Neural progenitor cell (in vitro differentiated cells): ENCODE data around the gene OR13C9. TPM values are rescaled to one million over a fixed set of nuclear protein-coding genes. Genes with fewer than 3 reads are reported as not detected.
A peak's percentile ranks its signal among the peaks of the same experiment; 100 is the strongest.
"Not testable (repeated sequence)": the region's sequence is repeated elsewhere in the genome, so short reads cannot be mapped to it uniquely, and the experiment has no call there.

Source experiments
- DNase-seq: peaks from one replicate; pipeline ENCODE4 v3.0.0-alpha.2; 2016; ENCODE audit warnings: low spot score
- H2AFZ ChIP-seq: fragments of 200-600 bp; sonication (generic); replicated peaks from 2 replicates; pipeline ENCODE4 v1.6.1; 2016; ENCODE audit warnings: antibody characterized with exemption
- H3F3A ChIP-seq: fragments of 200-600 bp; sonication (generic); 2 replicates; pipeline ENCODE4 v1.6.1; 2016; ENCODE audit warnings: antibody characterized with exemption, low read depth
- H3K27ac ChIP-seq: fragments of 200-600 bp; sonication (generic); 2 replicates; pipeline ENCODE4 v1.5.1; 2016; ENCODE audit warnings: mild to moderate bottlenecking
- H3K27me3 ChIP-seq: fragments of 200-600 bp; sonication (generic); 2 replicates; pipeline ENCODE4 v1.6.1; 2016; ENCODE audit warnings: mild to moderate bottlenecking, moderate library complexity
- H3K36me3 ChIP-seq: fragments of 200-600 bp; sonication (generic); 2 replicates; pipeline ENCODE4 v1.5.1; 2016
- H3K4me1 ChIP-seq: fragments of 200-600 bp; sonication (generic); 2 replicates; pipeline ENCODE4 v1.6.1; 2016; ENCODE audit warnings: mixed run types
- H3K4me2 ChIP-seq: fragments of 200-600 bp; sonication (generic); 2 replicates; pipeline ENCODE4 v1.6.1; 2016
- H3K4me3 ChIP-seq: fragments of 200-600 bp; sonication (generic); 2 replicates; pipeline ENCODE4 v1.5.1; 2016
- H3K79me2 ChIP-seq: fragments of 200-600 bp; sonication (generic); 2 replicates; pipeline ENCODE4 v1.6.1; 2016; ENCODE audit warnings: low read depth
- H3K9ac ChIP-seq: fragments of 200-600 bp; sonication (generic); 2 replicates; pipeline ENCODE4 v1.6.1; 2016
- H3K9me3 ChIP-seq: fragments of 200-600 bp; sonication (generic); 2 replicates; pipeline ENCODE4 v1.5.1; 2016; ENCODE audit warnings: low read depth
- H4K20me1 ChIP-seq: fragments of 200-600 bp; sonication (generic); 2 replicates; pipeline ENCODE4 v1.6.1; 2016; ENCODE audit warnings: low read depth
- H3K27ac Mint-ChIP-seq: 3 replicates; pipeline ENCODE4 v1.8.0; 2021; ENCODE audit warnings: mixed read lengths
- H3K27me3 Mint-ChIP-seq: 2 replicates; pipeline ENCODE4 v1.8.0; 2022; ENCODE audit warnings: low read depth, mild to moderate bottlenecking, inconsistent platforms, moderate library complexity, mixed read lengths; ENCODE audit not compliant: insufficient read depth
- H3K36me3 Mint-ChIP-seq: 3 replicates; pipeline ENCODE4 v1.8.0; 2021; ENCODE audit warnings: mixed read lengths
- H3K4me1 Mint-ChIP-seq: 3 replicates; pipeline ENCODE4 v1.8.0; 2021; ENCODE audit warnings: mixed read lengths
- H3K4me3 Mint-ChIP-seq: 3 replicates; pipeline ENCODE4 v1.8.0; 2021; ENCODE audit warnings: mild to moderate bottlenecking, moderate library complexity, mixed read lengths
- H3K9me3 Mint-ChIP-seq: 3 replicates; pipeline ENCODE4 v1.8.0; 2020; ENCODE audit warnings: mixed read lengths
- EZH2 ChIP-seq: fragments of 200-600 bp; sonication (generic); IDR thresholded peaks from 2 replicates; pipeline ENCODE4 v1.6.1; 2017; ENCODE audit warnings: antibody characterized with exemption, mild to moderate bottlenecking, moderate library complexity
- EZH2phosphoT487 ChIP-seq: fragments of 200-600 bp; sonication (generic); IDR thresholded peaks from 2 replicates; pipeline ENCODE4 v1.6.1; 2017; ENCODE audit warnings: antibody characterized with exemption
- total RNA-seq: library from RNA; depleted of rRNA; stranded (reverse); fragments of >200 nt; gene quantifications from 2 replicates; pipeline ENCODE4 v1.2.3, GENCODE V29; 2015; ENCODE audit warnings: low replicate concordance
- TF ChIP-seq, protein P1 (sequence below): fragments of 200-600 bp; sonication (generic); IDR thresholded peaks from 2 replicates; pipeline ENCODE4 v1.5.1; 2017; ENCODE audit warnings: antibody characterized with exemption, mild to moderate bottlenecking

Gene OR13C9
- total RNA-seq, 1 donor from 2014 or later = not detected

DNA sequence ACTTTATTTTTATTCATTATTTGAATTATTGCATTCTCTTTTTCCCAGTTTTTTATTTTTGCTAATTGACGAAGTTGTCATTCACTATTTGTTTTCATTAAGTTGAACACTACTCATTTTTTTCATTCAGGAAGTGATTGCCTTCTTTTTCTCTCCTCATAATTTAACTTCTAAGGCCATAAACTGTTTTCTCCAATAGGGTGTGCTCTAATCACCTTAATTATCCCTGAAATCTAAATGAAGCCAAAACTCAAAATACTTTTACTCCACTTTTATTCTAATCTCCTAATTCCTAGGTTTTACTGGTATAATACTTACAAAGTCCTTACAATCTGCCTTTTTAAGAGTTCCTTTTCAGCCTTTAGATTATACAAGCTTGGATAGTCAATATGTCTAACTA, 9.7 kb downstream of the OR13C9 start:
- H4K20me1 ChIP-seq = no peaks in the 10 kb centered on the region
- H3K9me3 ChIP-seq = no peaks in the 10 kb centered on the region
- Mint-ChIP-seq H3K27ac (no peak overlapping the region), H3K4me3 (no peak overlapping the region), H3K36me3 (no peaks in the 10 kb centered on the region), H3K9me3 (no peaks in the 10 kb centered on the region), H3K27me3 (no peaks in the 10 kb centered on the region), H3K4me1 (peaks cover 5% of the 10 kb centered on the region)
- no peaks in the 10 kb centered on the region for H3F3A ChIP-seq
- H3K36me3 ChIP-seq = no peaks in the 10 kb centered on the region
- no peak overlapping the region for H3K4me2 ChIP-seq
- no peak overlapping the region for H3K27ac ChIP-seq
- no peak for TF ChIP-seq EZH2phosphoT487
- TF ChIP-seq, protein P1, sequence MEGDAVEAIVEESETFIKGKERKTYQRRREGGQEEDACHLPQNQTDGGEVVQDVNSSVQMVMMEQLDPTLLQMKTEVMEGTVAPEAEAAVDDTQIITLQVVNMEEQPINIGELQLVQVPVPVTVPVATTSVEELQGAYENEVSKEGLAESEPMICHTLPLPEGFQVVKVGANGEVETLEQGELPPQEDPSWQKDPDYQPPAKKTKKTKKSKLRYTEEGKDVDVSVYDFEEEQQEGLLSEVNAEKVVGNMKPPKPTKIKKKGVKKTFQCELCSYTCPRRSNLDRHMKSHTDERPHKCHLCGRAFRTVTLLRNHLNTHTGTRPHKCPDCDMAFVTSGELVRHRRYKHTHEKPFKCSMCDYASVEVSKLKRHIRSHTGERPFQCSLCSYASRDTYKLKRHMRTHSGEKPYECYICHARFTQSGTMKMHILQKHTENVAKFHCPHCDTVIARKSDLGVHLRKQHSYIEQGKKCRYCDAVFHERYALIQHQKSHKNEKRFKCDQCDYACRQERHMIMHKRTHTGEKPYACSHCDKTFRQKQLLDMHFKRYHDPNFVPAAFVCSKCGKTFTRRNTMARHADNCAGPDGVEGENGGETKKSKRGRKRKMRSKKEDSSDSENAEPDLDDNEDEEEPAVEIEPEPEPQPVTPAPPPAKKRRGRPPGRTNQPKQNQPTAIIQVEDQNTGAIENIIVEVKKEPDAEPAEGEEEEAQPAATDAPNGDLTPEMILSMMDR = peak; percentile 47
- DNase-seq = no peak
- no peak overlapping the region for H2AFZ ChIP-seq
- H3K9ac ChIP-seq = no peak overlapping the region
- no peak overlapping the region for H3K4me3 ChIP-seq
- H3K79me2 ChIP-seq = no peaks in the 10 kb centered on the region
- no peaks in the 10 kb centered on the region for H3K27me3 ChIP-seq
- H3K4me1 ChIP-seq = peaks cover 19% of the 10 kb centered on the region

DNA sequence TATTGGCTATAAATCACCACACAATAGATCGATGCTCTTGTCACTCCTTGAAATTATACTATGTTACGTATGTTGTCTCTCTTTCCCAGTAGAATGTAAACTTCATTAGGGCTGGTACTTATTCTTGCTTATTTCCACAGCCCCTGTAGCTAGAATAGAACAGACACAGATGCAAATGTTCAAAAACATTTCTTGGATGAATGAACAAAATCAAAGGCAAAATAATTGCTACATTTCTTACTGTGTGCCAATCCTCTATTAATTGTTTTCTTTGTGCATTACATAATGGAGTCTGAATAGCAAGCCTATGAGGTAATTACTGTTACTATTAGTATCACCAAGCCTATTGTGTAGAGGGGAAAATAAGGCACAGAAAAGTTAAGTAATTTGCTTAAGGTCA, 11.9 kb downstream of the OR13C9 start:
- Histone ChIP-seq H3K36me3 (no peaks in the 10 kb centered on the region), H3K9ac (no peak overlapping the region), H3F3A (no peaks in the 10 kb centered on the region), H3K9me3 (no peaks in the 10 kb centered on the region), H4K20me1 (no peaks in the 10 kb centered on the region), H3K79me2 (no peaks in the 10 kb centered on the region), H3K4me1 (peaks cover 19% of the 10 kb centered on the region), H3K4me2 (peak overlapping the region; percentile 43), H3K4me3 (no peak overlapping the region), H3K27me3 (no peaks in the 10 kb centered on the region), H2AFZ (no peak overlapping the region), H3K27ac (no peak overlapping the region)
- no peak overlapping the region for H3K4me3 Mint-ChIP-seq
- no peaks in the 10 kb centered on the region for H3K9me3 Mint-ChIP-seq
- TF ChIP-seq EZH2phosphoT487 = no peak
- TF ChIP-seq, protein P1 = no peak
- TF ChIP-seq EZH2 = no peak
- DNase-seq = peak; percentile 26
- H3K27me3 Mint-ChIP-seq = no peaks in the 10 kb centered on the region
- H3K27ac Mint-ChIP-seq = no peak overlapping the region
- no peaks in the 10 kb centered on the region for H3K36me3 Mint-ChIP-seq
- peaks cover 5% of the 10 kb centered on the region for H3K4me1 Mint-ChIP-seq

DNA sequence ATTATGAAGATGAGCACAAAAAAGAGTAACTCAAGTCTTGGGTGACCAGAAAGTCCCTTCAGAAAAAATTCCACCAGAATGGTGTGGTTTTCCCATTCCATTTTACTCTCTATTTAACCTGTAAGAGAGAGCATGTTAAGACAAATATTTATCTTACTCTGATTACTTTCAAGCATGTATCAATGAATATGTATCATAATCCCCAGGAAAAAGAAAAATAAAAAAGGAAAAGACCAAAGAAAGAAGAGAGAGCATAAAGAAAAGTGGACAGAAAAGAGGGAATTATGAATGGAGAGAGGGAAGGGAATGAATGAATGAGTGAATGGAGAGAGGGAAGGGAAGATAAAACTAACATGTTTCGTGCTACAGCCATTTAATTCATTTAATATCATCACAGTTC, 12.5 kb downstream of the OR13C9 start, which contains the start of gene OR13C2:
OR13C2 (minus strand) TSS at position 101 of the 400 bp plus-strand sequence; CDS start at position 101, 0 bp downstream.
- not testable (repeated sequence) for H3K79me2 ChIP-seq, H3K27me3 Mint-ChIP-seq, H3K27ac Mint-ChIP-seq, H3K4me3 Mint-ChIP-seq, H3K27me3 ChIP-seq, DNase-seq, H3K36me3 ChIP-seq, H4K20me1 ChIP-seq, H2AFZ ChIP-seq, H3K4me3 ChIP-seq, H3K9ac ChIP-seq, H3F3A ChIP-seq, H3K36me3 Mint-ChIP-seq, H3K27ac ChIP-seq, H3K4me1 Mint-ChIP-seq, H3K9me3 ChIP-seq, H3K9me3 Mint-ChIP-seq
- H3K4me2 ChIP-seq = peak within 1 kb of the TSS; percentile 43
- peaks cover 19% of the 10 kb centered on the region for H3K4me1 ChIP-seq

DNA sequence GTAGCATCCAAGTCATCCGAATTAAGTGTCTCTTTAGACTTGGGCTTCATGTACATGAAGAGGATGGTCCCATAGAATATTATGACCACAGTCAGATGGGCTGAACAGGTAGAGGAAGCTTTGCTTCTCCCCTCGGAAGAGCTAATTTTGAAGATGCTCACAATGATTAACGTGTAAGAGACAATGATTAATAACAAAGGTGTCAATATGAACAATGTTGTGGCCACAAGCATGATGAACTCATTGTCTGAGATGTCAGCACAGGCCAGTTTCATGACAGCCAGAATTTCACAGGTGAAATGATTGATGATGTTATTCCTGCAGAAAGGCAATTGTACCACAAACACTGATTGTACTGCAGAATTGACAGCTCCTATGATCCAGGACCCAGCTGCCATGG, 13.2 kb downstream of the OR13C9 start:
- TF ChIP-seq EZH2 = no peak
- TF ChIP-seq, protein P1 = no peak
- no peak for TF ChIP-seq EZH2phosphoT487
- no peaks in the 10 kb centered on the region for H3K79me2 ChIP-seq
- H3F3A ChIP-seq = no peaks in the 10 kb centered on the region
- DNase-seq = no peak
- Mint-ChIP-seq H3K4me1 (peaks cover 5% of the 10 kb centered on the region), H3K27ac (no peak overlapping the region), H3K27me3 (no peaks in the 10 kb centered on the region), H3K36me3 (no peaks in the 10 kb centered on the region), H3K9me3 (no peaks in the 10 kb centered on the region), H3K4me3 (no peak overlapping the region)
- H3K36me3 ChIP-seq = no peaks in the 10 kb centered on the region
- H3K4me2 ChIP-seq = no peak overlapping the region
- peaks cover 19% of the 10 kb centered on the region for H3K4me1 ChIP-seq
- H3K9ac ChIP-seq = no peak overlapping the region
- H3K9me3 ChIP-seq = no peaks in the 10 kb centered on the region
- no peak overlapping the region for H2AFZ ChIP-seq
- no peaks in the 10 kb centered on the region for H4K20me1 ChIP-seq
- no peaks in the 10 kb centered on the region for H3K27me3 ChIP-seq
- H3K27ac ChIP-seq = no peak overlapping the region
- no peak overlapping the region for H3K4me3 ChIP-seq

DNA sequence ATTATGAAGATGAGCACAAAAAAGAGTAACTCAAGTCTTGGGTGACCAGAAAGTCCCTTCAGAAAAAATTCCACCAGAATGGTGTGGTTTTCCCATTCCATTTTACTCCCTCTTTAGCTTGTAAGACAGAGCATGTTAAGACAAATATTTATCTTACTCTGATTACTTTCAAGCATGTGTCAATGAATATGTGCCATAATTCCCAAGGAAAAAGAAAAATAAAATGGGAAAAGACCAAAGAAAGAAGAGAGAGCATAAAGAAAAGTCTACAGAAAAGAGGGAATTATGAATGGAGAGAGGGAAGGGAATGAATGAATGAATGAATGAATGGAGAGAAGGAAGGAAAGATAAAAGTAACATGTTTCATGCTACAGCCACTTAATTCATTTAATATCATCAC, 18.7 kb downstream of the OR13C9 start, which contains the start of gene OR13C5:
OR13C5 (minus strand) TSS at position 101 of the 400 bp plus-strand sequence; CDS start at position 101, 0 bp downstream.
- H3K36me3 ChIP-seq, H3K27ac ChIP-seq, H3F3A ChIP-seq, H4K20me1 ChIP-seq, H3K9me3 ChIP-seq, H3K4me1 ChIP-seq, H3K9ac ChIP-seq, H3K36me3 Mint-ChIP-seq, H3K27ac Mint-ChIP-seq, H3K4me1 Mint-ChIP-seq, DNase-seq, H3K27me3 ChIP-seq, H3K4me2 ChIP-seq, H3K4me3 ChIP-seq, H2AFZ ChIP-seq, H3K9me3 Mint-ChIP-seq, H3K27me3 Mint-ChIP-seq, H3K79me2 ChIP-seq, H3K4me3 Mint-ChIP-seq: not testable (repeated sequence)

DNA sequence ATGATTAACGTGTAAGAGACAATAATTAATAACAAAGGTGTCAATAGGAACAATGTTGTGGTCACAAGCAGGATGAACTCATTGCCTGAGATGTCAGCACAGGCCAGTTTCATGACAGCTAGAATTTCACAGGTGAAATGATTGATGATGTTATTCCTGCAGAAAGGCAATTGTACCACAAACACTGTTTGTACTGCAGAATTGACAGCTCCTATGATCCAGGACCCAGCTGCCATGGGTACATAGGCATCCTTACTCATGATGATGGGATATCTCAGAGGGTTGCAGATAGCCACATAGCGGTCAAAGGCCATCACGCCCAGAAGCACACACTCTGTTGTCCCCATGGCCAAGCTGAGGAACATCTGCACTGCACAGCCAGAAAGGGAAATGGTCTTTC, 19.3 kb downstream of the OR13C9 start:
- not testable (repeated sequence) for H4K20me1 ChIP-seq, H3K36me3 ChIP-seq, H3K4me2 ChIP-seq, H3K27ac ChIP-seq, H3K79me2 ChIP-seq, H3K4me3 ChIP-seq, H3K4me1 ChIP-seq, H3K9ac ChIP-seq, H3K27me3 Mint-ChIP-seq, H2AFZ ChIP-seq, H3K9me3 ChIP-seq, H3K9me3 Mint-ChIP-seq, H3K27ac Mint-ChIP-seq, H3F3A ChIP-seq, H3K27me3 ChIP-seq, H3K36me3 Mint-ChIP-seq, H3K4me1 Mint-ChIP-seq, DNase-seq, H3K4me3 Mint-ChIP-seq
